ENCODE results near the gene CELA2B. TPM values are rescaled to one million over a fixed set of nuclear protein-coding genes. Genes with fewer than 3 reads are reported as not detected.
"Not testable (repeated sequence)": the region's sequence is repeated elsewhere in the genome, so short reads cannot be mapped to it uniquely, and the experiment has no call there.

The CELA2B gene
- total RNA-seq, 2 experiments from 2014 or later = not detected

DNA sequence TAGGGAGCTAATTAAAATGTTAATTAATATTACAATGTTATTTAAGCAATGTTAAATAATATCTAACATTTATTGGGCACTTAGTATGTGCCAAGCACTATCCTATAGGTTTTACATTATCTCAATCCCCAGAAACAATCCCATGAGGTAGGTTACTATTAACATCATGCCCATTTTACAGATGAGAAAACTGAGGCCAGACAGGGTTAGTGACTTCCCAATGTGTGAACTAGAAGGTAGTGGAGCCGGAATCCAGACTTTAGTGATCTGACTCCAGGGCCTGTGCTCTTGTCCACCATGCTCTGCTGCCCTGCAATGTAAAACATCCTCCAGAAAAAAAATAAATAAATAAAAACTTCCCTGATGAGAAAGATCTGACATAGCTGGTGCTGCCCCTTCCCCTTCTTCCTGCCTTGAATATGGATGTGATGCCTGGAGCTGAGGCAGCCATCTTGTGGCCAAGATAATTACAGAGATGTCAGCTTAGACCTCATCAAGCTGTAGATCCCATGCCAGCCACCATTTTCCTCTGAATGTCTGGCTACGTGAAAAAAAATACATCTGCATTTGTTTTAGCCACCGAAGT, 26.9 kb upstream of the CELA2B start:
- POLR2A ChIA-PET = no interaction called here
- H3K4me3 Mint-ChIP-seq = no peak overlapping the region
- no peaks in the 10 kb centered on the region for H3K36me3 Mint-ChIP-seq (ENCODE audit: low read depth)

DNA sequence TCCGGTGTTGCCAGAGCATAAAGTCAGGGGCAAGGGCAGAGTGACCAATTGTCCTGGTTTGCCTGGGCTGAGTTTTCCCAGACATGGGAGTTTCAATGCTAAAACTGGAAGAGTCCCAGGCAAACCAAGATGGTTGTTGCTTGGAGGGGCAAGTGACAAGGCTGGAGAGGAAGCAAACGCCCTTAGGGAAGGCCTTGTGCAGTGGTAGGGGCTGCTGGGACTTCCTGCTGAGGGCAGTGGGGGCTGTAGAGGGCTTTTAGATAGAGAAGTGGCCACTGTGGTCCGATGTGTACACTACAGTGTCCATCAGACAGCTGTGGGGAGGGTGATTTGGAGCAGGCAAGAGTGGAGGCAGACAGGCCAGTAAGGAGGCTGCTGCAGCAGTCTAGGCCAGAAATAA, 26.3 kb upstream of the CELA2B start:
- POLR2A ChIA-PET = no interaction called here
- H3K36me3 Mint-ChIP-seq (ENCODE audit: low read depth) = no peaks in the 10 kb centered on the region
- DNase-seq = no peak
- no peak overlapping the region for H3K4me3 Mint-ChIP-seq
- H3K27ac Mint-ChIP-seq = no peak overlapping the region
- peaks cover 5% of the 10 kb centered on the region for H3K27me3 Mint-ChIP-seq (ENCODE audit: low read depth)
- H3K4me1 Mint-ChIP-seq (ENCODE audit: low read depth) = peaks cover 12% of the 10 kb centered on the region
- CTCF ChIA-PET = no interaction called here
- no peak for ATAC-seq
- H3K9me3 Mint-ChIP-seq (ENCODE audit: insufficient read depth) = no peaks in the 10 kb centered on the region

More for the DNA sequence above, 26.9 kb upstream of the CELA2B start:
- ATAC-seq (no peak), DNase-seq (no peak)
- CTCF ChIA-PET = no interaction called here
- peaks cover 5% of the 10 kb centered on the region for H3K27me3 Mint-ChIP-seq (ENCODE audit: low read depth)
- no peak overlapping the region for H3K27ac Mint-ChIP-seq
- no peaks in the 10 kb centered on the region for H3K9me3 Mint-ChIP-seq (ENCODE audit: insufficient read depth)
- peaks cover 12% of the 10 kb centered on the region for H3K4me1 Mint-ChIP-seq (ENCODE audit: low read depth)

DNA sequence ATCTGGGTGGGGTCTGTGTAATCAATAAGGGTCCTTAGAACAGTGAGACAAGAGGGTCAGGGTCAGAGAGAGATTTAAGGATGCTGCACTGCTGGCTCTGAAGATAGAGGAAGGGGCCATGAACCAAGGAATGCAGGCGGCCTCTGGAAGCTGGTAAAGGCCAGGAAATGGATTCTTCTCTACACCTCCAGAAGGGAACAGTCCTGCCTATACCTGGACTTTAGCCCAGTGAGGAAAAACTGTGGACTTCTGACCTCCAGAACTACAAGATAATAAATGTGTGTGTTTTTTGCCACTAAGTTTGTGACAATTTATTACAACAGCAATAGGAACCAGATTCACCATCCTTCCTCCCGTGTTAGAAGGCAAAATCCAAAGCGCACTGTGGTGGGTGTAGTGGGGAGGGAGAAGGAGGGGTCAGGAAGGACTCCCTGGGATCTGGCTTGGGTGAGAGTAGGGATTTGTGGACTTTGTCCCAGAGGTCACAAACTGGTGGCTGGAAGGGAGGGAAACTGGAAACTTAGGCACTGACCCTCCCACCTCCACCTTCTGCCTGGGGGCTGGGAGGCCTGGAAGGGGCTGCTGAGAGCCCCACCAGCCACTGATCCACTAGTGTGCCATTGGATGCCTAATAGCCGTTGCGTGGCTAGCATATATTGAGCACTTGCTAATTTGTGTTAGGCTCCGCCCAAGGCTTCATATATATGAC, 24.7 kb upstream of the CELA2B start:
- CTCF ChIA-PET = no interaction called here
- no peaks in the 10 kb centered on the region for H3K9me3 Mint-ChIP-seq (ENCODE audit: insufficient read depth)

DNA sequence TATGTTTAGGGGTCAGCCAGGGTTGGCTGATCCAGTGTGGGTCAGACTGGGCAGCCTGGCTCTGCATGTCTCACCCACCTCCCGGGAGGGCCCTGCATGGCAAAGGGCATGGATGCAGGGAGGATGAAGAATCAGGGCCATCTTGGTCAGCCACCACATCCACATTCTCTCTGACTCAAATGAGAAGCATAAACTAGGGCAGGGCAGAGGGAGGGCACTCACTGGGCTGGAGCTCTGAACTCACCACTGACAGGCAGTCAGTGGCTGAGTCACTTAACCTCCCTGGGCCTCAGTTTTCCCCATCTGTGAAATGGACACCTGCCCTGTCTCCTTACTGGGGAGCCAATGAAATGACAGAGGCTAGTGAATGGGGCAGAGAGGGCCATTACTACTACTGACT, 23.7 kb upstream of the CELA2B start:
- H3K27me3 Mint-ChIP-seq (ENCODE audit: low read depth) = no peaks in the 10 kb centered on the region
- ATAC-seq = no peak
- H3K9me3 Mint-ChIP-seq (ENCODE audit: insufficient read depth) = no peaks in the 10 kb centered on the region
- no peak overlapping the region for H3K4me3 Mint-ChIP-seq
- ChIA-PET CTCF (no interaction called here), POLR2A (no interaction called here)
- H3K27ac Mint-ChIP-seq = no peak overlapping the region
- H3K4me1 Mint-ChIP-seq (ENCODE audit: low read depth) = no peaks in the 10 kb centered on the region
- no peak for DNase-seq
- no peaks in the 10 kb centered on the region for H3K36me3 Mint-ChIP-seq (ENCODE audit: low read depth)

More for the DNA sequence above, 24.7 kb upstream of the CELA2B start:
- POLR2A ChIA-PET = no interaction called here
- Mint-ChIP-seq H3K36me3 (ENCODE audit: low read depth) (no peaks in the 10 kb centered on the region), H3K4me1 (ENCODE audit: low read depth) (no peaks in the 10 kb centered on the region), H3K27ac (no peak overlapping the region), H3K27me3 (ENCODE audit: low read depth) (no peaks in the 10 kb centered on the region), H3K4me3 (no peak overlapping the region)
- DNase-seq (no peak), ATAC-seq (no peak)

DNA sequence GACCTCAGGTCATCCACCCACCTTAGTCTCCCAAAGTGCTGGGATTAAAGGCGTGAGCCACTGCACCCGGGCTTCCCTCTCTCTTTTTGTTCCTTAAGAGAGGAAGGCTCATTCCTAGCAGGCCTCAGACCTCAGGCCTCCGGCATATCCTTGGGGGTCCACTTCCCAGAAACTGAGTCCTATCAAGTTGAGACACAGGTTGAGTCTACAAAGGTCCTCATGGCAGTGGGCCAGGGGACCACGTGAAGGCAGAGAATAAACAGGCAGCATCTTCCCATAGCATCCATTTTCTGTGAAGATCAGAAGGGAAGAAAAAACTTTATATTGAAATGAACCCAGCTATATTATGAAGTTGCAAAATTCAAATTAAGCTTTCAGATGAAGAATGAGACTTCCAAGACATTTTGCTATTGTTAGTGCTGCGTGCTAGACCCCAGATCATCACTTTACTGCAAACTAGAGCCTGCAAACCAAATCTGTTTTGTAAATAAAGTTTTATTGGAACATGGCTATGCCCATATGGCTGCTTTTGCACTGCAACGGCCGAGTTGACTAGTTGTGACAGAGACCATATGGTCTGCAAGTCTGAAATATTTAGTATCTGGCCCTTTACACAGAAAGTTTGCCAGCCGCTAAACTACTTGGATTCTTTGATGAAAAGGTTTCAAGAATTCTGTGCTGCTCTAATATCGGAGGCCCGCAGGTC, 22.9 kb upstream of the CELA2B start:
- POLR2A ChIA-PET = no interaction called here
- DNase-seq (no peak), ATAC-seq (no peak)
- Mint-ChIP-seq H3K36me3 (ENCODE audit: low read depth) (no peaks in the 10 kb centered on the region), H3K27ac (no peak overlapping the region), H3K27me3 (ENCODE audit: low read depth) (no peaks in the 10 kb centered on the region), H3K9me3 (ENCODE audit: insufficient read depth) (no peaks in the 10 kb centered on the region), H3K4me1 (ENCODE audit: low read depth) (no peaks in the 10 kb centered on the region), H3K4me3 (no peak overlapping the region)
- CTCF ChIA-PET = no interaction called here

DNA sequence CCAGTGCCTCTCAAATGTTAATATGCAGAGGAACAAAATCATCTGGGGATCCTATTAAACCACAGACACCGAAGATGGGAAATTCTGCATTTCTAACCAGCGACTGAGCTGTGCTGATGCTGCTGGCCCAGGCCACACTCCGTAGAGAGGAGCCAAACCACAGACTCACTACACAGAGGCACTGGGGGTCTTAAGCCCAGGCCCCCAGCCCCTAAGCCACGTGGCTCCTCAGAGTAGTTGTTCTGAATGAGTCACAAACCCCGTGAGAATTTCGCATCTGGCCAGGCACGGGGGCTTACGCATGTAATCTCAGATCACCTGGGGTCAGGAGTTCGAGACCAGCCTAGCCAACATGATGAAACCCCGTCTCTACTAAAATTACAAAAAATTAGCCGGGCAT, 22.2 kb upstream of the CELA2B start:
- H3K9me3 Mint-ChIP-seq (ENCODE audit: insufficient read depth) = no peaks in the 10 kb centered on the region
- no peaks in the 10 kb centered on the region for H3K27me3 Mint-ChIP-seq (ENCODE audit: low read depth)
- DNase-seq = no peak
- no peaks in the 10 kb centered on the region for H3K4me1 Mint-ChIP-seq (ENCODE audit: low read depth)
- no peak for ATAC-seq
- CTCF ChIA-PET = no interaction called here
- H3K4me3 Mint-ChIP-seq = no peak overlapping the region
- H3K36me3 Mint-ChIP-seq (ENCODE audit: low read depth) = no peaks in the 10 kb centered on the region
- POLR2A ChIA-PET = no interaction called here
- H3K27ac Mint-ChIP-seq = no peak overlapping the region

DNA sequence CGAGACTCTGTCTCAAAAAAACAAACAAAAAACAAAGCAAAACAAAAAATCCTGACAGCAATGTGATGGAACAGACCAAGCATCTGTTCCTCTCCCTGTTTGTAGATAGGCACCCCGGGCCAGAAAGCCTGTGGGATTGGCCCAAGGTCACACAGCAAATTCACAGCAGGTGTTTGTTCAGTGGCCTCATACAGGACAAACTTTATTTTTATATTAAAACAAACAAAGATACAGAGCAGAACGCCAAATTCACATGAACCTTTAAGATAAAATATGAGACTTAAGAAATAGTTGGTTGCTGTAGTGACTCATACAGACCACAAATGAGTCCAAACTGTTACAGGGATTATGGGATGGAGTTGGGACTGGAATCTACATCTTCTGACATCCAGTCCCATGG, 21.6 kb upstream of the CELA2B start:
- no peaks in the 10 kb centered on the region for H3K9me3 Mint-ChIP-seq (ENCODE audit: insufficient read depth)
- H3K36me3 Mint-ChIP-seq (ENCODE audit: low read depth) = no peaks in the 10 kb centered on the region
- H3K4me1 Mint-ChIP-seq (ENCODE audit: low read depth) = no peaks in the 10 kb centered on the region
- no peak for ATAC-seq
- ChIA-PET POLR2A (no interaction called here), CTCF (no interaction called here)
- H3K27ac Mint-ChIP-seq = no peak overlapping the region
- no peaks in the 10 kb centered on the region for H3K27me3 Mint-ChIP-seq (ENCODE audit: low read depth)
- no peak overlapping the region for H3K4me3 Mint-ChIP-seq
- no peak for DNase-seq

DNA sequence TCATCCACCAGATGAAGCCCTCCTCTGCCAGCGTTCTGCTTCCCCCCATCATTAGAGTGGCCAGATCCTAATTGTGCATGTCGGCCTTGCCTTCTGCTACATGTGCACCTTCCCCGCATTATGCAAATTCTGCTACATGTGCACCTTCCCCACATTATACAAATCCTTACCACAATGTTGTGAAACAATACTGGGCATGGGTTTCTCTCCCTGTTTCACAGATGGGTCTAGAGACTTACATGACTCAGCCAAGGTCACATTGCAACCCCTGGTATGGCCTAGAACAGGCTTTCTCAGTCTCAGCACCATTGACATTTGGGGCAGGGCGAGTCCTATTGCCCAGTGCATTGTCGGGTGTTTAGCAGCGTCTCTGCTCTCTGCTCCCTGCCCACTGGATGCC, 20.4 kb upstream of the CELA2B start:
- CTCF ChIA-PET = no interaction called here
- H3K4me1 Mint-ChIP-seq (ENCODE audit: low read depth) = no peaks in the 10 kb centered on the region
- ATAC-seq (no peak), DNase-seq (no peak)
- no peaks in the 10 kb centered on the region for H3K36me3 Mint-ChIP-seq (ENCODE audit: low read depth)
- no peaks in the 10 kb centered on the region for H3K9me3 Mint-ChIP-seq (ENCODE audit: insufficient read depth)
- no peaks in the 10 kb centered on the region for H3K27me3 Mint-ChIP-seq (ENCODE audit: low read depth)
- H3K4me3 Mint-ChIP-seq = no peak overlapping the region
- no peak overlapping the region for H3K27ac Mint-ChIP-seq
- POLR2A ChIA-PET = no interaction called here

DNA sequence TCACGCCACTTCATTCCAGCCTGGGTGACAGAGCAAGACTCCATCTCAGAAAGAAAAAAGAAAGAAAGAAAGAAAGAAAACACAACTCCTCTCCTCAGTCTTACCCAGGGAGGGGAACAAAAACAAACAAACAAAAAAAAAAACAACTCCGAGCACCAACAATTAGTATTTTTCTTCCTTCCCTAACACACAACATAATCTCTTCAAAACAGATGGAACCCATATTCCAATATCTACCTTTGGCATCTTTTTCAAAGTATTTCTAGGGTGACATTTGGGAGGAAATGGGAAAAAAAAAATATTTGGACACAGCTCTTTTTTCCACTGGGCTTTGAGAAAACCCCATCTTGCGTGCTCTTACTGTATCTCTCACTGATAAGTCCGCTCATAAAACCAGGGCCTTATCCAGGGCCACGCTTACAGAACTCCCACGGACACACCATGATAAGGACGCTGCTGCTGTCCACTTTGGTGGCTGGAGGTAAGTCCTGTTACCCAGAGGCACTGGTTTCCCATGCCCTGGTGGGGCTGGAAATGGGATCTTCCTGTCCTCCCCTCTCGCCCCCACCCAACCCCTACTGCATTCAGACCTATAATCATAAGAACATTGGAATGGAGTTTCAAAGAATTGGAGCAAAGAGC, 19.5 kb upstream of the CELA2B start, which contains the start of gene CELA2A:
Gene CELA2A (plus strand): TSS at position 420 of the 642 bp plus-strand sequence. CDS start 22 bp downstream, at position 442.
- no peaks in the 10 kb centered on the region for H3K9me3 Mint-ChIP-seq (ENCODE audit: insufficient read depth)
- H3K36me3 Mint-ChIP-seq (ENCODE audit: low read depth) = no peaks in the 10 kb centered on the region
- H3K4me1 Mint-ChIP-seq (ENCODE audit: low read depth) = no peaks in the 10 kb centered on the region
- DNase-seq = no peak
- ChIA-PET CTCF (no interaction called here), POLR2A (no interaction called here)
- H3K27me3 Mint-ChIP-seq (ENCODE audit: low read depth) = no peaks in the 10 kb centered on the region
- H3K4me3 Mint-ChIP-seq = no peak within 1 kb of the TSS
- no peak within 1 kb of the TSS for H3K27ac Mint-ChIP-seq
- ATAC-seq = no peak

DNA sequence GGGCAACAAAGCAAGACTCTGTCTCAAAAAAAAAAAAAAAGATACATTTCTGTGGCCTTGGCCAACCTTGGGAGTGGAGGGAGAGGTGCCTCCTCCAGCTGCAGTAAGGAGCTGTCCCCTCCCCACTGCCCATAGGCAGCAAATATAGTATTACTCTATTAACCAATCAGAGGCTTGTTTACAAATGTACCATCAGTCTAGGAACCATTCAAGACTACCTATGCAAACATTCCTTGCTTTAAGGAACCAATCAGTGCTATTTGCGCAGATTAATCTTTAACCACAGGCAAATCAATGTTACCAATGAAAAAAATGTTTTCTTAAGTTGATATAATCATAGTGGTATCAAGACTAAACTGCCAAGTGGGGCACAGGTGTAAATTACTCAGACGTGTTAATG, 18.3 kb upstream of the CELA2B start:
- Mint-ChIP-seq H3K36me3 (ENCODE audit: low read depth) (no peaks in the 10 kb centered on the region), H3K27me3 (ENCODE audit: low read depth) (no peaks in the 10 kb centered on the region), H3K4me3 (no peak overlapping the region), H3K9me3 (ENCODE audit: insufficient read depth) (no peaks in the 10 kb centered on the region), H3K4me1 (ENCODE audit: low read depth) (no peaks in the 10 kb centered on the region), H3K27ac (no peak overlapping the region)
- CTCF ChIA-PET = no interaction called here
- ATAC-seq (no peak), DNase-seq (no peak)
- POLR2A ChIA-PET = no interaction called here

DNA sequence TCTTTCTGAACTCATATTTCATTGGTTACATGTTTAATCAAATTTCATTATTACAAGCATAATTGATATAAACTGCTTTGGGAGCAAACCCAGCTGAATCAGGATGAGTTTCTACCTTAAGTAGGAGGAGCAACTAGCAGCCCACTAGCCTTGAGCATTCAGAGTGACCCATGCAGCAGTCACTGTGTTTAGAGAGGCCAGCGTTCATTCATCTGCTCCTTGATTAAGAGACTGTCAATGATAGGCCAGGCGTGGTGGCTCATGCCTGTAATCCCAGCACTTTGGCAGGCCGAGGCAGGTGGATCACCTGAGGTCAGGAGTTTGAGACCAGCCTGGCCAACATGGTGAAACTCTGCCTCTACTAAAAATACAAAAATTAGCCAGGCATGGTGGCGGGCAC, 17.5 kb upstream of the CELA2B start:
- H3K36me3 Mint-ChIP-seq (ENCODE audit: low read depth); ATAC-seq; H3K27ac Mint-ChIP-seq; POLR2A ChIA-PET; H3K4me3 Mint-ChIP-seq; H3K9me3 Mint-ChIP-seq (ENCODE audit: insufficient read depth); CTCF ChIA-PET; DNase-seq; H3K27me3 Mint-ChIP-seq (ENCODE audit: low read depth); H3K4me1 Mint-ChIP-seq (ENCODE audit: low read depth): not testable (repeated sequence)

Measured in activated CD8-positive, alpha-beta T cell treated with anti-CD3 and anti-CD28 coated beads, Interleukin-2, amount 10 ng/mL, durations not matched to agents 7 days and 5 days (primary cell).